ELR (cell line): ENCODE results near the gene TRMO.

Experiments used
- DNase-seq: peaks from one replicate; pipeline ENCODE4 v3.0.0-alpha.2; 2015; ENCODE audit warnings: low read depth

TRMO gene

DNA sequence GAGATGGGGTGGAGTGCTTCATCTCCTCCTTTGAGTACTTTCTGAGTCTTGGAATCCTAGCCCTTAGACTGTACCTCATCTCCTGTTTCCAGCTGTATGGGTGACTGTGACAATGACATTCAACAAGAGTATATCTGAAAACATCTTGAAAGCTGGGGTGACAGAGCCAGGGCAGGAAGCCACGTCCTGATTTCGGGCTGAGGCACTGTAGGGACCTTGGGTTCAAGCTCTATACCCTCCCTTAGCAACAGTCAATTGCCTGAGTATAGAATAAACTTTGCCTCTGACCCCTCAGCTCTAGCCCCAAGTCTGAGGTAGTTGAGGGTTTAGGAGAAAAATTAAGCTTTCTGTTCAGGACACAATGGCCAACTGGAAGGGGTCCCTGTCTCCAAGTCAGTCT lies 63.0 kb downstream of the TRMO start:
- DNase-seq = no peak

DNA sequence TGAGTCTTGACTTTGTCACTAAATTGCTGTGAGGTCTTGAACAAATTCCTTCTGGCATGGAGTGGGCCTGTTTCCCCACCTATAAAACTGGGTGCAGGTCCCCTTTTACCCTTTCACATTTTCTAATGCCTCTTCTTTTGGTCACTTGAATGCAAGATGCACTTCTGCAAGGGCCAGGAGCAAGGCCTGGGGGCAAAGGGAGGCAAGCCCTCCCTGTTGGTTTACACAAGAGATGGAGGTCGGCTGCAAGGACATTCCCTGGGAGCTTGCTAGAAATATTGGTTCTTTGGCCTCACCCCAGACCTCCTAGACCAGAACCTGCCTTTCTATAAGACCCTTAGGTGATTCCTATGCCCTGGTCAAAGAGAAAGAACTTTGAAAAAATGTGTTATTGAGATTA lies 63.5 kb downstream of the TRMO start:
- DNase-seq = no peak

DNA sequence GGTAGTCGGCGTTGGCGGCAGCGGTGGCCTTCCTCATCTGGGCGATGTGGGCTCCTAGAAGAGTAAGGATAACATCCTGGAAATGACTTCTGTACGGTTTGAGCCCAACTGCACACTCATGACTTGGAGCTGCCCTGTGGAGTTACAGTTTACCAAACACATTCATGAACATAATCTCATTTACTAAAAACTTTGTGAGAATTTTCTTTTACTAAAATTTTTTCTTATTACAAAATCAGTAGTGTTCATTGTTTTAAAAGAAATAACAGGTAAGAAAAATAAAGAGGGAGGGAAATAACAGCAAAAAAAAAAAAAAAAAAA lies 63.9 kb downstream of the TRMO start:
- no peak for DNase-seq

DNA sequence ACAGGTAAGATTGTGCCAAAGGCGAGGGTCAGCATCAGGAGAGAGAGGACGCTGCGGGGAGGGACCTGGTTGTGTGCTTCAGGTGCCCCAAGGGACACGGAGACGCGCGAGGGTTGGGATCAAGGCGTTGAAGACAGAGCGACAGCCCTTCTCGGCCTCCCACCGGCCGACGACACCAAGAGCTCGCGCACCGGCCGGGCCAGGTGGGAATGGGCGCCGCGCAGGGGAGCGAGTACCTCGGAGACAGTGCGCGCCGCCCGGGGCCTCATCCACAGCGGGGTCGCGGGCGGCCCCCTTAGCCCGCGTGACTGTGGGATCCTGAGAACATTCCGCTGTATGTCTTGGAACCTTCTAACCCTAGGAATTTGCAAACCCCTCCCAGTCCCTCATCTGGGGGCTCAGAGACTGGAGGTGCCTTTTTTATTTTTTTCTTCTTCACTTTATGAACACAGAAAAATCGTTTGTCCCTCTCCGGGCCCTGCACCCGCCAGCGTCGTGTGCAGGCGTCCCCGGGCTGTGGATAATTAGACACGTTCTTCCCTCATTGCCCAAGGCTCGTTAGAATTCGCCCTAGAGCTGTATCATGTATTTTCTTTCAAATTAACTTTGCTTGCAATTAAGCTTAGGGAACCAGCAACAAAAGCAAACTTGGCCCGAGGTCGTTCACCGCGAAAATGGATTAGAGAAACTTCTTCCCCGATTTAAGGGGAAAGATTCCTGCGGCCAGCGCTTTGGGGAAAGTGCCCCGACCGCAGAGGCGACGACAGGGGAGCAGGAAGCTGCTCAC lies 64.5 kb downstream of the TRMO start:
- DNase-seq = no peak

DNA sequence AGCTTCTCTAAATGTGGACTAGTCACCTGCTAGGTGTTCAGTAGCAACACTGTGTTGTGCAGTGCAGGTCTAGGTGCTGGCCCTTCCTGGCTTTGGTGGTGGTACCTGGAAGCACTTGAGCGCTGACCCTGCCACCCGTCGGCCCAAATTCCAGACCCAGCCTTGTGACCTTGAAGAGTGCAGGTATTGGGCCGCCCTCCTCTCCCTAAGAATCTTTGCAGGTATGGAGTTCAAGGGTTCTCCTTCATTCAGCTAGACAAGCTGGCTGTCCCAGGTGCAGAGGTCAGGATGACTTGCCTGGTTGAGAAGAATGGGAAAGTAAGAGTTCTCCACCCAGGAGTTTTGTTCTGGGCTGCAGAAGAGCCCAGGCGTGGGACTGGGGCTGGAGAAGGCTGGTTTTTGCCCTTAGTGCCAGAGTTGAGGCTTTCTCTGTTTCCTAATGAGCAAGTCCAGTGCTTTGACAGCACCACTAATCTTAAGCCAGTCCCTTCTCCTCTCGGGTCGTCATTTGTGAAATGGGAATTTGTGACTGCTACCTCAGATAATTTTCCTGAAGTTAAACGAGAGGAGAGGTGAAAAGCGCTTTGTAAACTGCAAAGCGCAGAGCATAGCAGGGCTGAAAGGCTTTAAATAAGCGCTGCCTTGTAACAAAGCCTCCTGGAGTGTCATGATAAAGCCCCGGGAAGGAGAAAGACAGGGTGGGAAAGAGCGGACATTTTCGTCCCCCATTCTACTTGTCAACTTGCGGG lies 65.3 kb downstream of the TRMO start:
- no peak for DNase-seq

DNA sequence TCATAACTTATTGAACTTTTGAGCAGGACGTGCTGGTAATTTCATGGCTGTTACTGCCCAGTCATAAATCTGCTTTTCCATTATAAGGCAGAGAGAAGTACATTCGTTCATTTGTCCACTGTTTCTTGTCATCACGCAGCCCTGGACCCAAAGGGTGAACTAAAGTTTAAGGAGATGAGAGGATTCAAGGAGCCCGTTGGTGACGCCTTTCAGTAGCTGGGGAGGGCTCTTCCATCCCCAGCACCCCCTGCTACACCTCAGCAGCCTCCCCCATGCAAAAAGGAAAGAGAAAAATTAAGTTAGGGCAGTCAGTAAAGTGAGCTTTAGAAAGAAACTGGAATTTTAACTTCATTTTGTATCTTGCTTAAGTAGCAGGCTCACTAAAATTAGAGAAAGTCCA lies 66.4 kb downstream of the TRMO start:
- no peak for DNase-seq

DNA sequence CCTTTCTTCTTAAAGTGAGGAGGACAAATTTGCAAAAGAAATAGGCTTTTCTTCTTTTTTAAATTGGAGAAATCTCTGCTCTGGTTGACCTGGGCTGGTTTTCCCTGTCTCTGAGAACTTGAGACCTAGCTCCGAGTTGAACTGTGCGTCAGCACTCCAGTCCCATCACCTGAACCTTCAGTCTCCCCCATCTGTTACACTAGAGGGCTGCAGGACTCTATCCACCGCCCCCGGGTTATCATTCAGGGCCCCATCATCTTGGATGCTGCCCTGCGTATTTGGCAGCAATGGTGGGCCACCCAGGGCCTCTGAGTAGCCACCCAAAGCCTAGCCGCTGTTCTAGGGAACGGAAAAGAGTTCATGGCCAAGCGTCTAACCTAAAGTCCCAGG lies 66.8 kb downstream of the TRMO start:
- DNase-seq = no peak

DNA sequence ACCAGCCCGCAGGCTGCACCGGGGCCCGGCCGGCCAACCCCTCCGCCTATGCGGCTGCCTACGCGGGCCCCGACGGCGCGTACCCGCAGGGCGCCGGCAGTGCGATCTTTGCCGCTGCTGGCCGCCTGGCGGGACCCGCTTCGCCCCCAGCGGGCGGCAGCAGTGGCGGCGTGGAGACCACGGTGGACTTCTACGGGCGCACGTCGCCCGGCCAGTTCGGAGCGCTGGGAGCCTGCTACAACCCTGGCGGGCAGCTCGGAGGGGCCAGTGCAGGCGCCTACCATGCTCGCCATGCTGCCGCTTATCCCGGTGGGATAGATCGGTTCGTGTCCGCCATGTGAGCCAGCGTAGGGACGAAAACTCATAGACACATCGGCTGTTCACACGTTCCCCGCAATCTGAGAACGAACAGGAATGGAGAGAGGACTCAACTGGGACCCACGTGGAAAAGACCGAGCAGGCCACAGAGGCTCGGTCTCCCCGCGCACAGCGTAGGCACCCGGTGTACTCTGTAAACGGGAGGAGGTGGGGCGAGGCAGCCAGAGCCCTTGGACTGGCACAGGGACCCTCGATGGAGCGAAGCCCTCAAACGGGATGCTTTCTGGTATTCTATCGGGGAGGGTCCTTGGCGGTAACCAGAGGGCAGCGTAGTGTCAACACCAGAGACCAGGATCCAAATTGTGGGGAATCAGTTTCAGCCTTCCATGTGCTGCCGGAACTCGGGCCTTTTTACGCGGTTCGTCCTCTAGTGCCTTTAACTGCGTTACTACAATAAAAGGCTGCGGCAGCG lies 67.4 kb downstream of the TRMO start:
- no peak for DNase-seq
